A549 (cell line): ENCODE measurements around the gene PLXNA1. TPM values are rescaled to one million over a fixed set of nuclear protein-coding genes. Genes with fewer than 3 reads are reported as not detected.

ENCODE experiments used
- ATAC-seq, 2 experiments: fragments of 200-7000 bp in 1 of 2; fragments of >200 bp in 1 of 2; cut with Nextera tagmentation in 1 of 2; cut with Tn5 transposase in 1 of 2; 3 replicates each; pipeline versions ENCODE4 v1.8.0 to v1.9.1; 2018 to 2020; ENCODE audit warnings: mild to moderate bottlenecking in 1 of 2, moderate library complexity in 1 of 2
- CTCF ChIA-PET: fragments of 300-600 bp; sonication (Branson Sonifier 250); formaldehyde crosslinking; extraction: SDS; loops from one replicate; lab custom pipeline; 2021; ENCODE audit warnings: antibody characterized with exemption, inconsistent platforms; lab: Yijun Ruan, JAX
- POLR2A ChIA-PET: fragments of 350-600 bp; formaldehyde crosslinking; extraction: SDS; loops from one replicate; lab custom pipeline; 2021; ENCODE audit warnings: antibody characterized with exemption, inconsistent platforms; lab: Yijun Ruan, JAX
- DNase-seq, 2 experiments: peaks; one replicate each; pipeline versions ENCODE4 v3.0.0 to v3.0.0-alpha.2; 2011 to 2016; ENCODE audit warnings: low read depth in 1 of 2, low spot score in 1 of 2
- FAIRE-seq: peaks from 2 replicates; lab custom pipeline; 2011; peaks lifted over from hg19 to GRCh38; lab: Jason Lieb, UNC
- H3K27ac ChIP-seq, 2 experiments: fragments of >200 bp; sonication (Bioruptor Twin); formaldehyde crosslinking; 3 replicates each; pipeline ENCODE4 v1.5.1; 2016 to 2017
- H3K4me1 ChIP-seq: fragments of >200 bp; sonication (Bioruptor Twin); formaldehyde crosslinking; 3 replicates; pipeline ENCODE4 v1.6.1; 2016
- H3K4me2 ChIP-seq: fragments of >200 bp; sonication (Bioruptor Twin); formaldehyde crosslinking; 3 replicates; pipeline ENCODE4 v1.6.1; 2016
- H3K4me3 ChIP-seq: fragments of >200 bp; sonication (Bioruptor Twin); formaldehyde crosslinking; 3 replicates; pipeline ENCODE4 v1.5.1; 2016
- H3K9me3 ChIP-seq: fragments of >200 bp; sonication (Bioruptor Twin); formaldehyde crosslinking; 3 replicates; pipeline ENCODE4 v1.6.1; 2016
- BHLHE40 ChIP-seq: IDR thresholded peaks from 2 replicates; pipeline ENCODE4 v1.6.1; 2012; ENCODE audit warnings: low read depth, low read length, inconsistent platforms
- CBX2 ChIP-seq: fragments of 200-600 bp; sonication (generic); IDR thresholded peaks from 2 replicates; pipeline ENCODE4 v1.6.1; 2016; ENCODE audit warnings: low read depth, mild to moderate bottlenecking, borderline replicate concordance
- CBX8 ChIP-seq: fragments of 200-600 bp; sonication (generic); IDR thresholded peaks from 2 replicates; pipeline ENCODE4 v1.6.1; 2016
- CHD2 ChIP-seq: fragments of 150-350 bp; IDR thresholded peaks from 2 replicates; pipeline ENCODE4 v1.6.1; 2014; ENCODE audit warnings: low read length; ENCODE audit not compliant: partially characterized antibody
- EHF ChIP-seq: fragments of 250-450 bp; sonication (Bioruptor Pico); IDR thresholded peaks from 2 replicates; pipeline ENCODE4 v1.5.0; 2020; ENCODE audit warnings: mild to moderate bottlenecking
- EHMT2 ChIP-seq: fragments of 200-600 bp; sonication (generic); IDR thresholded peaks from 2 replicates; pipeline ENCODE4 v1.6.1; 2016; ENCODE audit warnings: antibody characterized with exemption, low read depth, mild to moderate bottlenecking, moderate library complexity
- ESRRA ChIP-seq: fragments of 150-350 bp; IDR thresholded peaks from 2 replicates; pipeline ENCODE4 v1.6.1; 2014; ENCODE audit warnings: mild to moderate bottlenecking, low read length, borderline replicate concordance
- FOXS1 ChIP-seq: fragments of 250-450 bp; sonication (Bioruptor Pico); IDR thresholded peaks from 2 replicates; pipeline ENCODE4 v1.5.0; 2020; ENCODE audit warnings: mild to moderate bottlenecking, moderate library complexity
- HOXB5 ChIP-seq: fragments of 250-450 bp; sonication (Bioruptor Pico); IDR thresholded peaks from 2 replicates; pipeline ENCODE4 v1.5.0; 2020; ENCODE audit warnings: mild to moderate bottlenecking, moderate library complexity
- KDM5A ChIP-seq: fragments of 200-600 bp; sonication (generic); IDR thresholded peaks from 2 replicates; pipeline ENCODE4 v1.6.1; 2016; ENCODE audit warnings: antibody characterized with exemption, mild to moderate bottlenecking
- NPAS2 ChIP-seq: fragments of 250-450 bp; sonication (Bioruptor Pico); IDR thresholded peaks from 2 replicates; pipeline ENCODE4 v1.8.0; 2022; ENCODE audit warnings: mild to moderate bottlenecking, moderate library complexity, borderline replicate concordance
- NR3C1 ChIP-seq: fragments of >200 bp; sonication (Bioruptor Twin); formaldehyde crosslinking; IDR thresholded peaks from 3 replicates; pipeline ENCODE4 v1.6.1; 2017
- RAD21 ChIP-seq, 2 experiments: fragments of >200 bp in 1 of 2; sonication (Bioruptor Twin) in 1 of 2; formaldehyde crosslinking in 1 of 2; IDR thresholded peaks in 1 of 2; conservative IDR thresholded peaks in 1 of 2; 2 replicates in 1 of 2; 3 replicates in 1 of 2; pipeline ENCODE4 v1.6.1; 2012 to 2018; ENCODE audit warnings: inconsistent platforms in 1 of 2
- RARB ChIP-seq: fragments of 250-450 bp; sonication (Bioruptor Pico); IDR thresholded peaks from 2 replicates; pipeline ENCODE4 v1.8.0; 2021; ENCODE audit warnings: mild to moderate bottlenecking, moderate library complexity
- SMC3 ChIP-seq: fragments of >200 bp; sonication (Bioruptor Twin); formaldehyde crosslinking; IDR thresholded peaks from 3 replicates; pipeline ENCODE4 v1.6.1; 2018; ENCODE audit warnings: inconsistent platforms
- SREBF2 ChIP-seq: fragments of 450-650 bp; IDR thresholded peaks from 2 replicates; pipeline ENCODE4 v1.6.1; 2014; ENCODE audit warnings: mild to moderate bottlenecking, moderate library complexity
- ZNF302 ChIP-seq: fragments of 250-450 bp; sonication (Bioruptor Pico); IDR thresholded peaks from 2 replicates; pipeline ENCODE4 v1.9.0; 2021; ENCODE audit warnings: inconsistent platforms, mild to moderate bottlenecking, moderate library complexity
- WGBS: methylation state at CpG from one replicate; pipeline ENCODE4 v1.1.6; 2017; ENCODE audit errors: missing lambda C conversion rate; 5-methylcytosine and 5-hydroxymethylcytosine counted together
- polyA plus RNA-seq, 4 experiments: library from polyadenylated mRNA; depleted of rRNA in 3 of 4; stranded (reverse); fragments of >200 nt; fragmentation: RNase III in 1 of 4; extraction: RNeasy Plus Mini Kit Qiagen cat#74134 plus additional on column Dnase treatment in 1 of 4; gene quantifications; 2 replicates in 3 of 4; 3 replicates in 1 of 4; pipeline ENCODE4 v1.2.3, GENCODE V29; 2011 to 2017
- TF ChIP-seq, protein P1 (sequence below): fragments of >200 bp; sonication (Bioruptor Twin); formaldehyde crosslinking; IDR thresholded peaks from 3 replicates; pipeline ENCODE4 v1.5.1; 2016
- TF ChIP-seq, protein P2 (sequence below): fragments of 150-350 bp; IDR thresholded peaks from 2 replicates; pipeline ENCODE4 v1.6.1; 2014; ENCODE audit warnings: low read depth, mild to moderate bottlenecking, low read length
- TF ChIP-seq, protein P3 (sequence below): fragments of >200 bp; sonication (Bioruptor Twin); formaldehyde crosslinking; IDR thresholded peaks from 3 replicates; pipeline ENCODE4 v1.6.1; 2016
- TF ChIP-seq, protein P4 (sequence below): IDR thresholded peaks from 2 replicates; pipeline ENCODE4 v1.6.1; 2012; ENCODE audit warnings: low read depth, borderline replicate concordance

Gene PLXNA1
- polyA plus RNA-seq, 2 of the 4 experiments (the other 2 are of a cell fraction): 9.1 to 16.3 TPM

DNA sequence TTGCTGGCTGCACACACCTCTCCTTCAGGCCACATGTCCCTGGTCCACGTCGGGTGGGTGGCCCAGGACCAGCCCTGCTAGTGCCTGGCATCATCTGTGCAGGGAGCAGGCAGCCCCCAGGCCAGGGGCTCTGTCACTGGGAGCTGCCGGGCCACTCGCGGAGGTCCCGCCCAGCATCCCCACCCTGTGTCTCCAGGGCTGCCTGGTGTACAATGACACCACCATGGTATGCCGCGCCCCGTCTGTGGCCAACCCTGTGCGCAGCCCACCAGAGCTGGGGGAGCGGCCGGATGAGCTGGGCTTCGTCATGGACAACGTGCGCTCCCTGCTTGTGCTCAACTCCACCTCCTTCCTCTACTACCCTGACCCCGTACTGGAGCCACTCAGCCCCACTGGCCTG lies 34.3 kb downstream of the PLXNA1 start:
- FAIRE-seq: no peak

DNA sequence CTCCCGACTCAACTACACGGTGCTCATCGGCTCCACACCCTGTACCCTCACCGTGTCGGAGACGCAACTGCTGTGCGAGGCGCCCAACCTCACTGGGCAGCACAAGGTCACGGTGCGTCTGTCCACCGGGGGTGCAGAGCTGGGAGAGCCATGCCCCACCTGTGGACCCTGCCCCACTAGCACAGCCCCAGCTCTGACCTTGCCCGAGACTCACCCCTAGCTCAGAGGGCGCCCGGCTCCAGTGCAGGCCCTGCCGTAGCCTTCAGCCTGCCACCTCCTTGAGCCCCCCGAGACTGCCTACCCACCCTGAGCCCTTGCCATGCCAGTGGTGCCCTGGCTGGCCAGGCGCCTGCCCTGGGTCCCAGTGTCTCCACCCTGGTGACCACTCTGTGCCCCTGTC lies 34.9 kb downstream of the PLXNA1 start:
- DNase-seq (no peak), FAIRE-seq (no peak), ATAC-seq (no peak)
- 94% methylated on average over 6 of the region's 17 CpGs for WGBS
- ChIA-PET POLR2A (no interaction called here), CTCF (no interaction called here)
- H3K27ac ChIP-seq: no peak overlapping the region
- no peaks in the 10 kb centered on the region for H3K4me1 ChIP-seq
- no peak overlapping the region for H3K4me3 ChIP-seq
- H3K9me3 ChIP-seq: no peaks in the 10 kb centered on the region
- no peak for TF ChIP-seq CBX8
- TF ChIP-seq FOXS1 (CRISPR knock-in tag): no peak
- no peak for TF ChIP-seq KDM5A
- no peak for TF ChIP-seq EHF (CRISPR knock-in tag)
- no peak for TF ChIP-seq CHD2
- no peak for TF ChIP-seq HOXB5
- TF ChIP-seq CBX2: no peak
- no peak overlapping the region for H3K4me2 ChIP-seq

More for the DNA sequence above, 34.3 kb downstream of the PLXNA1 start:
- CTCF ChIA-PET: no interaction called here
- Histone ChIP-seq H3K4me2 (no peak overlapping the region), H3K4me1 (no peaks in the 10 kb centered on the region), H3K4me3 (no peak overlapping the region), H3K9me3 (no peaks in the 10 kb centered on the region), H3K27ac (no peak overlapping the region)
- WGBS: 98% methylated on average over 8 of the region's 16 CpGs
- DNase-seq (no peak), ATAC-seq (no peak)
- TF ChIP-seq RAD21 (conservative IDR thresholded peaks at IDR 0.05 in 1 of 2, IDR thresholded peaks at IDR 0.05 in 1 of 2): no peak
- no peak for TF ChIP-seq HOXB5
- TF ChIP-seq RARB: no peak
- TF ChIP-seq EHF (CRISPR knock-in tag): no peak
- TF ChIP-seq CBX2: no peak
- no peak for TF ChIP-seq CBX8
- TF ChIP-seq ESRRA: no peak
- no peak for TF ChIP-seq NR3C1
- TF ChIP-seq SMC3: no peak
- TF ChIP-seq, protein P1, sequence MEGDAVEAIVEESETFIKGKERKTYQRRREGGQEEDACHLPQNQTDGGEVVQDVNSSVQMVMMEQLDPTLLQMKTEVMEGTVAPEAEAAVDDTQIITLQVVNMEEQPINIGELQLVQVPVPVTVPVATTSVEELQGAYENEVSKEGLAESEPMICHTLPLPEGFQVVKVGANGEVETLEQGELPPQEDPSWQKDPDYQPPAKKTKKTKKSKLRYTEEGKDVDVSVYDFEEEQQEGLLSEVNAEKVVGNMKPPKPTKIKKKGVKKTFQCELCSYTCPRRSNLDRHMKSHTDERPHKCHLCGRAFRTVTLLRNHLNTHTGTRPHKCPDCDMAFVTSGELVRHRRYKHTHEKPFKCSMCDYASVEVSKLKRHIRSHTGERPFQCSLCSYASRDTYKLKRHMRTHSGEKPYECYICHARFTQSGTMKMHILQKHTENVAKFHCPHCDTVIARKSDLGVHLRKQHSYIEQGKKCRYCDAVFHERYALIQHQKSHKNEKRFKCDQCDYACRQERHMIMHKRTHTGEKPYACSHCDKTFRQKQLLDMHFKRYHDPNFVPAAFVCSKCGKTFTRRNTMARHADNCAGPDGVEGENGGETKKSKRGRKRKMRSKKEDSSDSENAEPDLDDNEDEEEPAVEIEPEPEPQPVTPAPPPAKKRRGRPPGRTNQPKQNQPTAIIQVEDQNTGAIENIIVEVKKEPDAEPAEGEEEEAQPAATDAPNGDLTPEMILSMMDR: no peak
- no peak for TF ChIP-seq EHMT2
- TF ChIP-seq, protein P2, sequence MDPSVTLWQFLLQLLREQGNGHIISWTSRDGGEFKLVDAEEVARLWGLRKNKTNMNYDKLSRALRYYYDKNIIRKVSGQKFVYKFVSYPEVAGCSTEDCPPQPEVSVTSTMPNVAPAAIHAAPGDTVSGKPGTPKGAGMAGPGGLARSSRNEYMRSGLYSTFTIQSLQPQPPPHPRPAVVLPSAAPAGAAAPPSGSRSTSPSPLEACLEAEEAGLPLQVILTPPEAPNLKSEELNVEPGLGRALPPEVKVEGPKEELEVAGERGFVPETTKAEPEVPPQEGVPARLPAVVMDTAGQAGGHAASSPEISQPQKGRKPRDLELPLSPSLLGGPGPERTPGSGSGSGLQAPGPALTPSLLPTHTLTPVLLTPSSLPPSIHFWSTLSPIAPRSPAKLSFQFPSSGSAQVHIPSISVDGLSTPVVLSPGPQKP: no peak
- no peak for TF ChIP-seq NPAS2 (CRISPR knock-in tag)
- TF ChIP-seq, protein P3, sequence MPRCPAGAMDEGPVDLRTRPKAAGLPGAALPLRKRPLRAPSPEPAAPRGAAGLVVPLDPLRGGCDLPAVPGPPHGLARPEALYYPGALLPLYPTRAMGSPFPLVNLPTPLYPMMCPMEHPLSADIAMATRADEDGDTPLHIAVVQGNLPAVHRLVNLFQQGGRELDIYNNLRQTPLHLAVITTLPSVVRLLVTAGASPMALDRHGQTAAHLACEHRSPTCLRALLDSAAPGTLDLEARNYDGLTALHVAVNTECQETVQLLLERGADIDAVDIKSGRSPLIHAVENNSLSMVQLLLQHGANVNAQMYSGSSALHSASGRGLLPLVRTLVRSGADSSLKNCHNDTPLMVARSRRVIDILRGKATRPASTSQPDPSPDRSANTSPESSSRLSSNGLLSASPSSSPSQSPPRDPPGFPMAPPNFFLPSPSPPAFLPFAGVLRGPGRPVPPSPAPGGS: no peak
- TF ChIP-seq SREBF2: no peak
- TF ChIP-seq, protein P4, sequence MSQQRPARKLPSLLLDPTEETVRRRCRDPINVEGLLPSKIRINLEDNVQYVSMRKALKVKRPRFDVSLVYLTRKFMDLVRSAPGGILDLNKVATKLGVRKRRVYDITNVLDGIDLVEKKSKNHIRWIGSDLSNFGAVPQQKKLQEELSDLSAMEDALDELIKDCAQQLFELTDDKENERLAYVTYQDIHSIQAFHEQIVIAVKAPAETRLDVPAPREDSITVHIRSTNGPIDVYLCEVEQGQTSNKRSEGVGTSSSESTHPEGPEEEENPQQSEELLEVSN: no peak
- TF ChIP-seq ZNF302 (CRISPR knock-in tag): no peak
- no peak for TF ChIP-seq BHLHE40
- POLR2A ChIA-PET: no interaction called here
